MCF 10A (cell line): Measurements from ENCODE around the gene CCT8L2. TPM values are rescaled to one million over a fixed set of nuclear protein-coding genes. Genes with fewer than 3 reads are reported as not detected.
"Not testable (repeated sequence)": the region's sequence is repeated elsewhere in the genome, so short reads cannot be mapped to it uniquely, and the experiment has no call there.

Experiments
- BruUV-seq: library from RNA; stranded (reverse); fragments of 400-500 nt; replicated peaks from 2 replicates; lab custom pipeline; 2021; lab: Mats Ljungman, UMichigan
- CTCF ChIA-PET: fragments of 300-600 bp; sonication (Branson Sonifier 250); formaldehyde crosslinking; extraction: SDS; loops from one replicate; lab custom pipeline; 2021; ENCODE audit warnings: antibody characterized with exemption, inconsistent platforms; lab: Yijun Ruan, JAX
- POLR2A ChIA-PET: fragments of 300-600, 350-650 bp; sonication (Branson Sonifier 250); formaldehyde crosslinking; extraction: SDS; loops from one replicate; lab custom pipeline; 2020; ENCODE audit warnings: antibody characterized with exemption, inconsistent platforms; lab: Yijun Ruan, JAX
- DNase-seq: peaks from one replicate; pipeline ENCODE4 v3.0.0-alpha.2; 2018; ENCODE audit not compliant: unreplicated experiment
- H3K27ac Mint-ChIP-seq: one replicate; pipeline ENCODE4 v1.8.0; 2022; ENCODE audit warnings: mild to moderate bottlenecking, low read depth, mixed read lengths; ENCODE audit not compliant: unreplicated experiment
- H3K27me3 Mint-ChIP-seq: one replicate; pipeline ENCODE4 v1.8.0; 2022; ENCODE audit warnings: mixed read lengths; ENCODE audit not compliant: insufficient read depth, unreplicated experiment
- H3K36me3 Mint-ChIP-seq: one replicate; pipeline ENCODE4 v1.8.0; 2022; ENCODE audit warnings: mild to moderate bottlenecking, moderate library complexity, mixed read lengths; ENCODE audit not compliant: insufficient read depth, unreplicated experiment
- H3K4me1 Mint-ChIP-seq: one replicate; pipeline ENCODE4 v1.8.0; 2022; ENCODE audit warnings: mixed read lengths; ENCODE audit not compliant: insufficient read depth, unreplicated experiment
- H3K4me3 Mint-ChIP-seq: one replicate; pipeline ENCODE4 v1.8.0; 2022; ENCODE audit warnings: mild to moderate bottlenecking, moderate library complexity, mixed read lengths; ENCODE audit not compliant: unreplicated experiment
- H3K9me3 Mint-ChIP-seq: one replicate; pipeline ENCODE4 v1.8.0; 2022; ENCODE audit warnings: mixed read lengths; ENCODE audit not compliant: unreplicated experiment
- intact Hi-C: fragments of 100-400 bp; cut with micrococcal nuclease; formaldehyde crosslinking; loops from 2 replicates; pipeline ENCODE4 v1.14.1; 2022
- total RNA-seq: library from RNA; stranded (reverse); gene quantifications from 2 replicates; pipeline ENCODE4 v1.2.3, GENCODE V29; 2022
- TF ChIP-seq, protein P1 (sequence below): fragments of 200-600 bp; IDR thresholded peaks from one replicate; pipeline ENCODE4 v1.8.0; 2022; ENCODE audit warnings: antibody characterized with exemption, mild to moderate bottlenecking; ENCODE audit not compliant: unreplicated experiment

The CCT8L2 gene
- total RNA-seq, 1 experiment from 2014 or later: not detected

DNA sequence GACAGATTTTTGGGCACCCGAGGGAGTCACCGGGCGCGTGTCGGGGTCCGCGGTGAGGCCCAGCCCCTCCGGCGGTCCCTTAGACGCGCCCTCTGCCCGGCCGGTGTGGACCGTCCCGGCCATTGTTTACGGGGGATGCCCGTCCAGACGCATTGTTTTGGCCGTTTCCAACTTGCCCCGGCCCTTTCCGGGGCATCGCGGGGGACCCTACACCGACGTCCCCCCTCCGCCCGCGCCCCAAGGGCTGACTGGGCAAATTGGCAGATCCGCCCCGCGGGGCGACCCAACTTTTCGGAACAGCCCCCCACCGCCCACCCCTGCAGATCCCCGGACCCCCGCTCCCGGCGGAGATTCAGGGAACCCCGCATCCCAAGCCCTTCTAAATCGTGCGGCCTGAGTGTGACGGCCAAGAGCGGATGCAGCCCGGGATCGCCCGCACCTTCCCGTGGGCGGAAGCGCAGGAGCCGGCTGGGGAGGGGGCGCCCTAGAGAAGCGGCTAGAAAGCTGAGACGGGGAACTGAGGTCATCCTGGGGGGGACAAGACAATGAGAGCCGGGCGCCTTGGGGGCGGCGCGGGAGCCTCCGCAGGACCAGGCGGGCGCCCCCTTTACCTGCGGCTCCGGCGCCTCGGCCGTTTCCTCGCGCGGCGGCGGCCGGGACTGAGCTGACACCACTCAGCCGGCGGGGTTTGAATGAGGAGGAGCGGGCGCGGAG, 17.1 kb upstream of the CCT8L2 start:
- no peaks in the 10 kb centered on the region for H3K27me3 Mint-ChIP-seq
- peak overlapping the region; percentile 69 for H3K4me3 Mint-ChIP-seq
- TF ChIP-seq, protein P1, sequence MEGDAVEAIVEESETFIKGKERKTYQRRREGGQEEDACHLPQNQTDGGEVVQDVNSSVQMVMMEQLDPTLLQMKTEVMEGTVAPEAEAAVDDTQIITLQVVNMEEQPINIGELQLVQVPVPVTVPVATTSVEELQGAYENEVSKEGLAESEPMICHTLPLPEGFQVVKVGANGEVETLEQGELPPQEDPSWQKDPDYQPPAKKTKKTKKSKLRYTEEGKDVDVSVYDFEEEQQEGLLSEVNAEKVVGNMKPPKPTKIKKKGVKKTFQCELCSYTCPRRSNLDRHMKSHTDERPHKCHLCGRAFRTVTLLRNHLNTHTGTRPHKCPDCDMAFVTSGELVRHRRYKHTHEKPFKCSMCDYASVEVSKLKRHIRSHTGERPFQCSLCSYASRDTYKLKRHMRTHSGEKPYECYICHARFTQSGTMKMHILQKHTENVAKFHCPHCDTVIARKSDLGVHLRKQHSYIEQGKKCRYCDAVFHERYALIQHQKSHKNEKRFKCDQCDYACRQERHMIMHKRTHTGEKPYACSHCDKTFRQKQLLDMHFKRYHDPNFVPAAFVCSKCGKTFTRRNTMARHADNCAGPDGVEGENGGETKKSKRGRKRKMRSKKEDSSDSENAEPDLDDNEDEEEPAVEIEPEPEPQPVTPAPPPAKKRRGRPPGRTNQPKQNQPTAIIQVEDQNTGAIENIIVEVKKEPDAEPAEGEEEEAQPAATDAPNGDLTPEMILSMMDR: no peak
- ChIA-PET CTCF (no interaction called here), POLR2A (no interaction called here)
- intact Hi-C loops: no loop called here
- no peak for DNase-seq
- no peaks in the 10 kb centered on the region for H3K4me1 Mint-ChIP-seq
- H3K27ac Mint-ChIP-seq: peak overlapping the region; percentile 27
- no TSS peak for BruUV-seq
- peaks cover 20% of the 10 kb centered on the region for H3K36me3 Mint-ChIP-seq
- H3K9me3 Mint-ChIP-seq: peaks cover 15% of the 10 kb centered on the region

DNA sequence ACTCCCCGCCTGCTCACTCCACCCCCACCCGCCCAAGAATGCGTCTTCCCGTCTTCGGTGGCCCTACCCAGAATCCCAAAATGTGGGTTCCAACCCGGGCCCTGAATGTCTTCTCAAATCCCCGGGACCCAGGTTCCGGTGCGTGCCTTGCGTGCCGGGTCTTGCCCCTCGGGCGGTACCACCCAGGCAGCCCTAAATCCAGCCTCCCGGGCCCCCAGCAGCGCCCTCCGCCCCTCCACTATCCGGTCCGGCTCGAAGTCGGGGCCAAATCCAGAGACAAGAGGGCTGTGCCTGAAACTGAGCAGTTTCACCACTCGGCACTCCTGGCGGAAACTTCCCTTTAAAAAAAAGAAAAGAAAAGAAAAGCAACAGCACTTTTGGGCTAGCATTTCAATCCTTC, 16.3 kb upstream of the CCT8L2 start:
- Mint-ChIP-seq H3K27me3 (no peaks in the 10 kb centered on the region), H3K36me3 (peaks cover 13% of the 10 kb centered on the region)

DNA sequence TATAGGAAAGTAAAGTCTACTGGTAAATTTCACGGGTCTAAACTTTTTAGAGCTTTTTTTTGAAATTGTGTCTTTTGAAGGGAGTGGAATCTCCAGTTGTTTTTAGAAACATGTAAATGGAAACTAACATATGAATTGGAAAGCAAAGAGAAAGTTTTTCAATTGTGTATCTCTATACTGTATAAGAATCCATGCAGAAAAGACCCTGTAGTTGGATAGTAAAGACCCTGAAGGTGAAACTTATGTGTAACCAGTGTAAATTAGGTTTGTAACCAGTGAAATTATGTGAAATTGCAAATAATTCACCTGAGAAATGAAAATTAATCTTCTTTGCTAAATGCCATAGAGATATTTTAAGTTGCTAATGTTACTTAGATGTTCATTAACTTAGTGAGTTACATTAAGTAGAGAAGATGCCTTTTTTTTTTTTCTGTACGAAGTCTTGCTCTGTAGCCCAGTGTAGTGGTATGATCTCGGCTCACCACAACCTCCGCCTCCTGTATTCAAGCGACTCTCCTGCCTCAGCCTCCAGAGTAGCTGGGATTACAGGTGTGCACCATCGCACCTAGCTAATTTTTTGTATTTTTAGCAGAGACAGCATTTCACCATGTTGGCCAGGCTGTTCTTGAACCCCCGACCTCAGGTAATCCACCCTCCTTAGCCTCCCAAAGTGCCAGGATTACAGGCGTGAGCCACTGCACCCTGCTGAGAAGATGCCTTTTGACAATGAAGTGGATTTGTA, 11.8 kb upstream of the CCT8L2 start:
- H3K4me1 Mint-ChIP-seq, H3K36me3 Mint-ChIP-seq, H3K27me3 Mint-ChIP-seq, H3K27ac Mint-ChIP-seq, BruUV-seq, H3K9me3 Mint-ChIP-seq, DNase-seq, intact Hi-C loops, CTCF ChIA-PET: not testable (repeated sequence)
- POLR2A ChIA-PET: interaction anchor here (0.6 kb wide), 1 partner anchor 34 kb away, joined by 3 read pairs; no protein-coding TSS in a partner anchor
- peak overlapping the region; percentile 72 for H3K4me3 Mint-ChIP-seq

More for the DNA sequence above, 16.3 kb upstream of the CCT8L2 start:
- Mint-ChIP-seq H3K4me1 (peaks cover 1% of the 10 kb centered on the region), H3K9me3 (peaks cover 15% of the 10 kb centered on the region), H3K27ac (peak overlapping the region; percentile 39), H3K4me3 (peak overlapping the region; percentile 69)
- BruUV-seq: no TSS peak
- TF ChIP-seq, protein P1: no peak
- peak; percentile 30 for DNase-seq
- ChIA-PET CTCF (no interaction called here), POLR2A (no interaction called here)
- intact Hi-C loops: no loop called here

DNA sequence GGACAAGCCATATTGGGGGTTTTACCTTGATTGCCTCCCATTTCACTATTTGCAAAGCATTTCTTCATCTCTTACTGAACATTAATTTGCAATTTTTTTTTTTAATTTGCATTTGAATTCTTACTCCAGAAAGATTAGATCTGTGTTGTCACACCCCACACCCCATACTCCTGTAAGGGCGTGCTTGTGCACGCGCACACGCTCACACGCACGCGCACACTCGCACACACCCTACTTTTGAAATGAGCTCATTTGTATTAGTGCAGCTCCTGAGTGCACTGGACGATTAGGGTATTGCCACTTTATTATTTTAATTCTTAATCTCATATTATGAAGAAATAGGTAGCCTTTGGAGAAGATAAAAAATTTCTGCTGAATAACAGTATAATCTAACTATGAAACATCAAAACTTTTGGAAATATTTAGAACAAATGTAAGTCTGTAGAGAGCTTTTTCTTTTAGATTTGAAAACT, 11.2 kb upstream of the CCT8L2 start:
- H3K4me1 Mint-ChIP-seq, H3K9me3 Mint-ChIP-seq, H3K36me3 Mint-ChIP-seq, intact Hi-C loops, DNase-seq, CTCF ChIA-PET, H3K27me3 Mint-ChIP-seq: not testable (repeated sequence)
- POLR2A ChIA-PET: interaction anchor here (0.6 kb wide), 1 partner anchor 34 kb away, joined by 3 read pairs; no protein-coding TSS in a partner anchor
- TSS peak; percentile 34 for BruUV-seq
- H3K27ac Mint-ChIP-seq: peak overlapping the region; percentile 33
- peak overlapping the region; percentile 72 for H3K4me3 Mint-ChIP-seq

DNA sequence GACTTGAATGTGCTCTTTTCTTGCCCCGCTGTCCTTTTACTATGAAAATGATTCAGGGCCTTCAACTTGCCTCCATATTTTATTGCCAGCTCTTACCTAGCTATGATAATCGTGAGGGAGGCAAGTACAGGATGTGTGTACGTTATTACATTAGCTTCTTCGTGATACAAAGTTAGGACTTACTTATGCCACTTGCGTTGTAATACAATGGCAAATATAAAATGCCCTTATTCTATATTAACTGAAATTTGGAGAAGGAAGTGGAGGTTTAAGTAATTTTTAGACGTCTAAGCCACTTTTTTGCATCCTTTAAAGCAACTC, 10.8 kb upstream of the CCT8L2 start:
- TF ChIP-seq, protein P1: no peak
- Mint-ChIP-seq H3K27ac (peak overlapping the region; percentile 33), H3K9me3 (no peaks in the 10 kb centered on the region), H3K36me3 (no peaks in the 10 kb centered on the region), H3K4me3 (peak overlapping the region; percentile 72), H3K27me3 (no peaks in the 10 kb centered on the region), H3K4me1 (peaks cover 6% of the 10 kb centered on the region)
- intact Hi-C loops: no loop called here
- no TSS peak for BruUV-seq
- POLR2A ChIA-PET: no interaction called here
- CTCF ChIA-PET: interaction anchor here (0.6 kb wide), 1 partner anchor 29 kb away, joined by 3 read pairs; no protein-coding TSS in a partner anchor
- DNase-seq: no peak

DNA sequence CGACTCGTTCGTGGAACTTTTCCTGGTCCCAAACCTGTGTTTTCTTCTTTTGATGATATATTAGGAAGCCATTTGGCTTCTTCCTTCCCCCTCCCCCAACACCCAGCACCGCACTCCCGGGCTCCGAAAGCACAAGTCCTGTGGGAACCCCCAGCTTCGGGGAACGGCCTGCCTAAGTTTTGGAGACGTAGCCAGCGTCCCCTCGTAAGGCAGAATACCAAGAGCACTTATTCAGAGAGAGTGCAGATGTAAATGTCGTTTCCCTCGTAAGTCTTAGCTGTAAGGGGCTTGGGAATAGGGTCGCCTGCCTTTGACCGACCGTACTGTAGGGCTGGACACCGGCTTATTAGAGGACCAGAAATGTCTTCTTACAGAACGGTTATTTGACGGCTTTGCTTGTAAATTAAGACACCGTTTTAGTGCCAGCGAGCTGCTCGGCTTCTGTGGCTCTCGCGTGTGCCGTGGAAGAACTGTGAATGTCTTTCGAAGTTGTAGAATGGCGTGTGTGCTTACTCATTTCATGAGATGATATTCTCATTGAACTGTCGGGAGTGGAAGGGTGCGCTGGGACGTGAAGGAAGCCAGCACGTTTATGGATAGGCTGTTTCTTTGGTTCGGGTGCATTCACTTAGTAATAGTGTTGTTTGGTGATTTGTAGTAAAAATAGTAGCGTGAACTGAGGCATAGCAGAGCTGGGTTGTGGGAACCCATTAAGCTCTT, 10.3 kb upstream of the CCT8L2 start:
- POLR2A ChIA-PET: not testable (repeated sequence)
- peak; percentile 21 for DNase-seq

More for the DNA sequence above, 10.3 kb upstream of the CCT8L2 start:
- H3K36me3 Mint-ChIP-seq, H3K27me3 Mint-ChIP-seq, H3K9me3 Mint-ChIP-seq, intact Hi-C loops, H3K4me1 Mint-ChIP-seq, BruUV-seq: not testable (repeated sequence)
- CTCF ChIA-PET: interaction anchor here (0.6 kb wide), 1 partner anchor 29 kb away, joined by 3 read pairs; no protein-coding TSS in a partner anchor
- Mint-ChIP-seq H3K4me3 (peak overlapping the region; percentile 72), H3K27ac (peak overlapping the region; percentile 33)
